WTC11 (cell line): ENCODE results near the gene SF3B4. TPM values are rescaled to one million over a fixed set of nuclear protein-coding genes. Genes with fewer than 3 reads are reported as not detected.

Source experiments
- ATAC-seq: fragments of 200-7000 bp; cut with Tn5 transposase; 2 replicates; pipeline ENCODE4 v1.10.0; 2021; ENCODE audit warnings: mild to moderate bottlenecking, moderate library complexity
- CTCF ChIA-PET: fragments of 300-600 bp; sonication (Branson Sonifier 250); formaldehyde crosslinking; loops from one replicate; lab custom pipeline; 2021; ENCODE audit warnings: antibody characterized with exemption; lab: Charles Lee
- POLR2A ChIA-PET: fragments of 350-600 bp; sonication (Branson Sonifier 250); formaldehyde crosslinking; loops from one replicate; lab custom pipeline; 2021; ENCODE audit warnings: antibody characterized with exemption; lab: Charles Lee
- DNase-seq: peaks from one replicate; pipeline ENCODE4 v3.0.0; 2021; ENCODE audit warnings: low spot score
- H3K27ac Mint-ChIP-seq: 2 replicates; pipeline ENCODE4 v1.8.0; 2021; ENCODE audit warnings: mixed read lengths
- H3K27me3 Mint-ChIP-seq: 2 replicates; pipeline ENCODE4 v1.8.0; 2021; ENCODE audit warnings: low read depth, mild to moderate bottlenecking, moderate library complexity, mixed read lengths
- H3K36me3 Mint-ChIP-seq: 2 replicates; pipeline ENCODE4 v1.8.0; 2021; ENCODE audit warnings: mixed read lengths
- H3K4me1 Mint-ChIP-seq: 2 replicates; pipeline ENCODE4 v1.8.0; 2022; ENCODE audit warnings: mixed read lengths
- H3K4me3 Mint-ChIP-seq: 2 replicates; pipeline ENCODE4 v1.8.0; 2021; ENCODE audit warnings: mild to moderate bottlenecking, moderate library complexity, mixed read lengths
- H3K9me3 Mint-ChIP-seq: 2 replicates; pipeline ENCODE4 v1.8.0; 2021; ENCODE audit warnings: mixed read lengths
- CBFB ChIP-seq: sonication (generic); formaldehyde crosslinking; IDR thresholded peaks from 2 replicates; pipeline ENCODE4 v1.8.1; 2022; ENCODE audit warnings: mild to moderate bottlenecking, low read depth, missing genetic modification reagents
- EMX1 ChIP-seq: fragments of 250-450 bp; sonication (Bioruptor Pico); IDR thresholded peaks from 2 replicates; pipeline ENCODE4 v1.8.0; 2021; ENCODE audit warnings: mild to moderate bottlenecking
- GRHL2 ChIP-seq: fragments of 250-450 bp; sonication (Bioruptor Pico); IDR thresholded peaks from 2 replicates; pipeline ENCODE4 v1.8.0; 2022; ENCODE audit warnings: mild to moderate bottlenecking, moderate library complexity; ENCODE audit not compliant: insufficient replicate concordance, severe bottlenecking
- NR3C1 ChIP-seq: sonication (generic); formaldehyde crosslinking; conservative IDR thresholded peaks from 2 replicates; pipeline ENCODE4 v1.8.1; 2023; ENCODE audit warnings: low read depth, mild to moderate bottlenecking, missing genetic modification reagents
- SMAD3 ChIP-seq: sonication (generic); formaldehyde crosslinking; IDR thresholded peaks from 2 replicates; pipeline ENCODE4 v1.8.0; 2022; ENCODE audit warnings: missing genetic modification reagents, mild to moderate bottlenecking, borderline replicate concordance
- SOX15 ChIP-seq: fragments of 250-450 bp; sonication (Bioruptor Pico); IDR thresholded peaks from 2 replicates; pipeline ENCODE4 v1.9.0; 2021; ENCODE audit warnings: mild to moderate bottlenecking
- ZBTB21 ChIP-seq: sonication (generic); formaldehyde crosslinking; IDR thresholded peaks from 2 replicates; pipeline ENCODE4 v1.8.1; 2023; ENCODE audit warnings: mild to moderate bottlenecking, missing genetic modification reagents, borderline replicate concordance
- ZNF396 ChIP-seq: fragments of 250-450 bp; sonication (Bioruptor Pico); IDR thresholded peaks from 2 replicates; pipeline ENCODE4 v1.8.0; 2021; ENCODE audit warnings: mild to moderate bottlenecking, moderate library complexity, borderline replicate concordance
- ZNF416 ChIP-seq: fragments of 250-450 bp; sonication (Bioruptor Pico); IDR thresholded peaks from 2 replicates; pipeline ENCODE4 v1.9.0; 2021; ENCODE audit warnings: mild to moderate bottlenecking, inconsistent platforms
- ZNF671 ChIP-seq: fragments of 250-450 bp; sonication (Bioruptor Pico); IDR thresholded peaks from 2 replicates; pipeline ENCODE4 v1.8.0; 2021; ENCODE audit warnings: mild to moderate bottlenecking
- total RNA-seq: library from RNA; stranded (reverse); gene quantifications from 3 replicates; pipeline ENCODE4 v1.2.3, GENCODE V29; 2021
- TF ChIP-seq, protein P1 (sequence below): fragments of 250-450 bp; sonication (Bioruptor Pico); conservative IDR thresholded peaks from 2 replicates; pipeline ENCODE4 v1.9.0; 2021; ENCODE audit warnings: mild to moderate bottlenecking
- TF ChIP-seq, protein P2 (sequence below): fragments of 250-450 bp; sonication (Bioruptor Pico); IDR thresholded peaks from 2 replicates; pipeline ENCODE4 v1.8.0; 2021; ENCODE audit warnings: mild to moderate bottlenecking
- TF ChIP-seq, protein P3 (sequence below): sonication (generic); formaldehyde crosslinking; conservative IDR thresholded peaks from 2 replicates; pipeline ENCODE4 v1.8.1; 2022; ENCODE audit warnings: mild to moderate bottlenecking, missing genetic modification reagents
- TF ChIP-seq, protein P4 (sequence below): sonication (generic); formaldehyde crosslinking; IDR thresholded peaks from 2 replicates; pipeline ENCODE4 v1.8.1; 2023; ENCODE audit warnings: mild to moderate bottlenecking, missing genetic modification reagents, moderate library complexity
- TF ChIP-seq, protein P5 (sequence below): sonication (generic); formaldehyde crosslinking; IDR thresholded peaks from 2 replicates; pipeline ENCODE4 v1.8.0; 2022; ENCODE audit warnings: mild to moderate bottlenecking, missing genetic modification reagents
- TF ChIP-seq, protein P6 (sequence below): sonication (generic); formaldehyde crosslinking; IDR thresholded peaks from 2 replicates; pipeline ENCODE4 v1.8.0; 2022; ENCODE audit warnings: mild to moderate bottlenecking, missing genetic modification reagents
- TF ChIP-seq, protein P7 (sequence below): fragments of 250-450 bp; sonication (Bioruptor Pico); IDR thresholded peaks from 2 replicates; pipeline ENCODE4 v1.9.0; 2021; ENCODE audit warnings: mild to moderate bottlenecking, borderline replicate concordance
- TF ChIP-seq, protein P8 (sequence below): sonication (generic); formaldehyde crosslinking; IDR thresholded peaks from 2 replicates; pipeline ENCODE4 v1.8.0; 2022; ENCODE audit warnings: mild to moderate bottlenecking, missing genetic modification reagents
- TF ChIP-seq, protein P9 (sequence below): sonication (generic); formaldehyde crosslinking; IDR thresholded peaks from 2 replicates; pipeline ENCODE4 v1.8.1; 2023; ENCODE audit warnings: mild to moderate bottlenecking, moderate library complexity, missing genetic modification reagents
- TF ChIP-seq, protein P10 (sequence below): sonication (generic); formaldehyde crosslinking; conservative IDR thresholded peaks from 2 replicates; pipeline ENCODE4 v1.8.1; 2023; ENCODE audit warnings: mild to moderate bottlenecking, low read depth, missing genetic modification reagents, moderate library complexity

Gene SF3B4
- total RNA-seq, 1 experiment from 2014 or later: 90.1 TPM

DNA sequence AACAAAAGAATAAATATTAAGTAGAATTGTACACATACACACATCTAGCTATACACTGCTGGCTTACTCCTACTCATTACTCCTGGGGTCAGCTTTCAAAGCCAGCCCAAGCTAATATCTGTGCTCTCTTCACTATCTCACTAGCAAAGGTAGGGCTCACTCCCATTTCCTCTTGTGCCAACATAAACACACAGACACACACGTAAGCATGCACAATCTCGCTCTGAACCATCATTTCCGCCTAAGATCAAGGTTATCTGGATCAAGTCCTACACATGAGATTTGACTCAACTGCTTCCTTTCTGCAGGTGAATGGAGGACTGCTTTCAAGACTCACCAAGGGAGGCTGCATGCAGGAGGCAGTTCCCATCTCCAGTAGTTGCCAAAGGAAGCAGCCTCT is 37.8 kb upstream of the SF3B4 start:
- Mint-ChIP-seq H3K9me3 (no peaks in the 10 kb centered on the region), H3K27ac (no peak overlapping the region), H3K36me3 (peaks cover 45% of the 10 kb centered on the region), H3K4me1 (no peaks in the 10 kb centered on the region), H3K27me3 (no peaks in the 10 kb centered on the region), H3K4me3 (no peak overlapping the region)
- ATAC-seq (no peak), DNase-seq (no peak)
- ChIA-PET CTCF (interaction anchor here (1.9 kb wide), 1 partner anchor 222 kb away, joined by 6 read pairs; no protein-coding TSS in a partner anchor), POLR2A (interaction anchor here (0.7 kb wide), 1 partner anchor 11 kb away, joined by 3 read pairs; no protein-coding TSS in a partner anchor)
- TF ChIP-seq ZNF671 (CRISPR knock-in tag) (no peak), ZNF416 (no peak), EMX1 (no peak), ZBTB21 (no peak), CBFB (CRISPR knock-in tag) (no peak), SMAD3 (CRISPR knock-in tag) (no peak), NR3C1 (CRISPR knock-in tag) (no peak), GRHL2 (no peak), ZNF396 (CRISPR knock-in tag) (no peak), SOX15 (no peak)
- TF ChIP-seq, protein P1, sequence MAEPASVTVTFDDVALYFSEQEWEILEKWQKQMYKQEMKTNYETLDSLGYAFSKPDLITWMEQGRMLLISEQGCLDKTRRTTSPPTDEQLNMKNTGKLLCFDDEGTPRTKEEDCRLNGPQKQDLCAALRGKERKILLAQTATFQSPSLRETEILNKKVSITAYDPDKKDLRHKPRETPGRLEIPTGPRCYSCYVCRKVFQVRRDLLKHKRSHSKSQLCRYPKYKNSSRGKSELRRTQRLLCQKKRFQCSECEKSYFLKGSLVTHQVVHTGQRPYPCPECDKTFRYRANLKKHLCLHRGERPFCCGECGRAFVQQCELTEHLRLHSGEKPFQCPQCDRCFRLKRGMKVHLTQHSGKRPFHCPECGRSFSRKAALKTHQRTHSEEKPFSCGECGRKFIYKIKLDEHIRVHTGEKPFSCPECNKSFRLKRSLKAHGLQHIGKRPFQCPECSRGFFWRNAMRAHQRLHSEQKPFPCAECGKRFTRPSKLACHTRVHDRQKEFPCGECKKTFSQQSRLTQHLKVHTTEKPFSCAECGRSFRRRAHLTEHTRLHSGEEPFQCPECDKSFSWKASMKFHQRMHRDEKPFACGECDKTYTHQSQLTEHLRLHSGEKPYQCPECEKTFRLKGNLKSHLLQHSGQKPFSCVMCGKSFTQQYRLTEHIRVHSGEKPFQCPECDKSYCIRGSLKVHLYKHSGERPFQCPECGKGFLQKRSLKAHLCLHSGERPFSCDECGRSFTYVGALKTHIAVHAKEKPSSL (CRISPR knock-in tag): no peak
- TF ChIP-seq, protein P2, sequence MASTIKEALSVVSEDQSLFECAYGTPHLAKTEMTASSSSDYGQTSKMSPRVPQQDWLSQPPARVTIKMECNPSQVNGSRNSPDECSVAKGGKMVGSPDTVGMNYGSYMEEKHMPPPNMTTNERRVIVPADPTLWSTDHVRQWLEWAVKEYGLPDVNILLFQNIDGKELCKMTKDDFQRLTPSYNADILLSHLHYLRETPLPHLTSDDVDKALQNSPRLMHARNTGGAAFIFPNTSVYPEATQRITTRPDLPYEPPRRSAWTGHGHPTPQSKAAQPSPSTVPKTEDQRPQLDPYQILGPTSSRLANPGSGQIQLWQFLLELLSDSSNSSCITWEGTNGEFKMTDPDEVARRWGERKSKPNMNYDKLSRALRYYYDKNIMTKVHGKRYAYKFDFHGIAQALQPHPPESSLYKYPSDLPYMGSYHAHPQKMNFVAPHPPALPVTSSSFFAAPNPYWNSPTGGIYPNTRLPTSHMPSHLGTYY: no peak
- TF ChIP-seq, protein P3, sequence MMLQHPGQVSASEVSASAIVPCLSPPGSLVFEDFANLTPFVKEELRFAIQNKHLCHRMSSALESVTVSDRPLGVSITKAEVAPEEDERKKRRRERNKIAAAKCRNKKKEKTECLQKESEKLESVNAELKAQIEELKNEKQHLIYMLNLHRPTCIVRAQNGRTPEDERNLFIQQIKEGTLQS: no peak
- TF ChIP-seq, protein P4, sequence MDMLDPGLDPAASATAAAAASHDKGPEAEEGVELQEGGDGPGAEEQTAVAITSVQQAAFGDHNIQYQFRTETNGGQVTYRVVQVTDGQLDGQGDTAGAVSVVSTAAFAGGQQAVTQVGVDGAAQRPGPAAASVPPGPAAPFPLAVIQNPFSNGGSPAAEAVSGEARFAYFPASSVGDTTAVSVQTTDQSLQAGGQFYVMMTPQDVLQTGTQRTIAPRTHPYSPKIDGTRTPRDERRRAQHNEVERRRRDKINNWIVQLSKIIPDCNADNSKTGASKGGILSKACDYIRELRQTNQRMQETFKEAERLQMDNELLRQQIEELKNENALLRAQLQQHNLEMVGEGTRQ (CRISPR knock-in tag): no peak
- TF ChIP-seq, protein P5, sequence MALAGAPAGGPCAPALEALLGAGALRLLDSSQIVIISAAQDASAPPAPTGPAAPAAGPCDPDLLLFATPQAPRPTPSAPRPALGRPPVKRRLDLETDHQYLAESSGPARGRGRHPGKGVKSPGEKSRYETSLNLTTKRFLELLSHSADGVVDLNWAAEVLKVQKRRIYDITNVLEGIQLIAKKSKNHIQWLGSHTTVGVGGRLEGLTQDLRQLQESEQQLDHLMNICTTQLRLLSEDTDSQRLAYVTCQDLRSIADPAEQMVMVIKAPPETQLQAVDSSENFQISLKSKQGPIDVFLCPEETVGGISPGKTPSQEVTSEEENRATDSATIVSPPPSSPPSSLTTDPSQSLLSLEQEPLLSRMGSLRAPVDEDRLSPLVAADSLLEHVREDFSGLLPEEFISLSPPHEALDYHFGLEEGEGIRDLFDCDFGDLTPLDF (CRISPR knock-in tag): no peak
- TF ChIP-seq, protein P6, sequence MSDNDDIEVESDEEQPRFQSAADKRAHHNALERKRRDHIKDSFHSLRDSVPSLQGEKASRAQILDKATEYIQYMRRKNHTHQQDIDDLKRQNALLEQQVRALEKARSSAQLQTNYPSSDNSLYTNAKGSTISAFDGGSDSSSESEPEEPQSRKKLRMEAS (CRISPR knock-in tag): no peak
- TF ChIP-seq, protein P7, sequence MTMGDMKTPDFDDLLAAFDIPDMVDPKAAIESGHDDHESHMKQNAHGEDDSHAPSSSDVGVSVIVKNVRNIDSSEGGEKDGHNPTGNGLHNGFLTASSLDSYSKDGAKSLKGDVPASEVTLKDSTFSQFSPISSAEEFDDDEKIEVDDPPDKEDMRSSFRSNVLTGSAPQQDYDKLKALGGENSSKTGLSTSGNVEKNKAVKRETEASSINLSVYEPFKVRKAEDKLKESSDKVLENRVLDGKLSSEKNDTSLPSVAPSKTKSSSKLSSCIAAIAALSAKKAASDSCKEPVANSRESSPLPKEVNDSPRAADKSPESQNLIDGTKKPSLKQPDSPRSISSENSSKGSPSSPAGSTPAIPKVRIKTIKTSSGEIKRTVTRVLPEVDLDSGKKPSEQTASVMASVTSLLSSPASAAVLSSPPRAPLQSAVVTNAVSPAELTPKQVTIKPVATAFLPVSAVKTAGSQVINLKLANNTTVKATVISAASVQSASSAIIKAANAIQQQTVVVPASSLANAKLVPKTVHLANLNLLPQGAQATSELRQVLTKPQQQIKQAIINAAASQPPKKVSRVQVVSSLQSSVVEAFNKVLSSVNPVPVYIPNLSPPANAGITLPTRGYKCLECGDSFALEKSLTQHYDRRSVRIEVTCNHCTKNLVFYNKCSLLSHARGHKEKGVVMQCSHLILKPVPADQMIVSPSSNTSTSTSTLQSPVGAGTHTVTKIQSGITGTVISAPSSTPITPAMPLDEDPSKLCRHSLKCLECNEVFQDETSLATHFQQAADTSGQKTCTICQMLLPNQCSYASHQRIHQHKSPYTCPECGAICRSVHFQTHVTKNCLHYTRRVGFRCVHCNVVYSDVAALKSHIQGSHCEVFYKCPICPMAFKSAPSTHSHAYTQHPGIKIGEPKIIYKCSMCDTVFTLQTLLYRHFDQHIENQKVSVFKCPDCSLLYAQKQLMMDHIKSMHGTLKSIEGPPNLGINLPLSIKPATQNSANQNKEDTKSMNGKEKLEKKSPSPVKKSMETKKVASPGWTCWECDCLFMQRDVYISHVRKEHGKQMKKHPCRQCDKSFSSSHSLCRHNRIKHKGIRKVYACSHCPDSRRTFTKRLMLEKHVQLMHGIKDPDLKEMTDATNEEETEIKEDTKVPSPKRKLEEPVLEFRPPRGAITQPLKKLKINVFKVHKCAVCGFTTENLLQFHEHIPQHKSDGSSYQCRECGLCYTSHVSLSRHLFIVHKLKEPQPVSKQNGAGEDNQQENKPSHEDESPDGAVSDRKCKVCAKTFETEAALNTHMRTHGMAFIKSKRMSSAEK: no peak
- TF ChIP-seq, protein P8, sequence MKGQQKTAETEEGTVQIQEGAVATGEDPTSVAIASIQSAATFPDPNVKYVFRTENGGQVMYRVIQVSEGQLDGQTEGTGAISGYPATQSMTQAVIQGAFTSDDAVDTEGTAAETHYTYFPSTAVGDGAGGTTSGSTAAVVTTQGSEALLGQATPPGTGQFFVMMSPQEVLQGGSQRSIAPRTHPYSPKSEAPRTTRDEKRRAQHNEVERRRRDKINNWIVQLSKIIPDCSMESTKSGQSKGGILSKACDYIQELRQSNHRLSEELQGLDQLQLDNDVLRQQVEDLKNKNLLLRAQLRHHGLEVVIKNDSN (CRISPR knock-in tag): no peak
- TF ChIP-seq, protein P9, sequence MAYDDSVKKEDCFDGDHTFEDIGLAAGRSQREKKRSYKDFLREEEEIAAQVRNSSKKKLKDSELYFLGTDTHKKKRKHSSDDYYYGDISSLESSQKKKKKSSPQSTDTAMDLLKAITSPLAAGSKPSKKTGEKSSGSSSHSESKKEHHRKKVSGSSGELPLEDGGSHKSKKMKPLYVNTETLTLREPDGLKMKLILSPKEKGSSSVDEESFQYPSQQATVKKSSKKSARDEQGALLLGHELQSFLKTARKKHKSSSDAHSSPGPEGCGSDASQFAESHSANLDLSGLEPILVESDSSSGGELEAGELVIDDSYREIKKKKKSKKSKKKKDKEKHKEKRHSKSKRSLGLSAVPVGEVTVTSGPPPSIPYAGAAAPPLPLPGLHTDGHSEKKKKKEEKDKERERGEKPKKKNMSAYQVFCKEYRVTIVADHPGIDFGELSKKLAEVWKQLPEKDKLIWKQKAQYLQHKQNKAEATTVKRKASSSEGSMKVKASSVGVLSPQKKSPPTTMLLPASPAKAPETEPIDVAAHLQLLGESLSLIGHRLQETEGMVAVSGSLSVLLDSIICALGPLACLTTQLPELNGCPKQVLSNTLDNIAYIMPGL: no peak
- TF ChIP-seq, protein P10, sequence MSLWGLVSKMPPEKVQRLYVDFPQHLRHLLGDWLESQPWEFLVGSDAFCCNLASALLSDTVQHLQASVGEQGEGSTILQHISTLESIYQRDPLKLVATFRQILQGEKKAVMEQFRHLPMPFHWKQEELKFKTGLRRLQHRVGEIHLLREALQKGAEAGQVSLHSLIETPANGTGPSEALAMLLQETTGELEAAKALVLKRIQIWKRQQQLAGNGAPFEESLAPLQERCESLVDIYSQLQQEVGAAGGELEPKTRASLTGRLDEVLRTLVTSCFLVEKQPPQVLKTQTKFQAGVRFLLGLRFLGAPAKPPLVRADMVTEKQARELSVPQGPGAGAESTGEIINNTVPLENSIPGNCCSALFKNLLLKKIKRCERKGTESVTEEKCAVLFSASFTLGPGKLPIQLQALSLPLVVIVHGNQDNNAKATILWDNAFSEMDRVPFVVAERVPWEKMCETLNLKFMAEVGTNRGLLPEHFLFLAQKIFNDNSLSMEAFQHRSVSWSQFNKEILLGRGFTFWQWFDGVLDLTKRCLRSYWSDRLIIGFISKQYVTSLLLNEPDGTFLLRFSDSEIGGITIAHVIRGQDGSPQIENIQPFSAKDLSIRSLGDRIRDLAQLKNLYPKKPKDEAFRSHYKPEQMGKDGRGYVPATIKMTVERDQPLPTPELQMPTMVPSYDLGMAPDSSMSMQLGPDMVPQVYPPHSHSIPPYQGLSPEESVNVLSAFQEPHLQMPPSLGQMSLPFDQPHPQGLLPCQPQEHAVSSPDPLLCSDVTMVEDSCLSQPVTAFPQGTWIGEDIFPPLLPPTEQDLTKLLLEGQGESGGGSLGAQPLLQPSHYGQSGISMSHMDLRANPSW (CRISPR knock-in tag): no peak
